Muscle layer of duodenum (tissue), 2 donors: ENCODE results near the gene PTPRM.

ENCODE experiments used
- H3K27ac ChIP-seq: one replicate; pipeline ENCODE4 v1.7.0; 2013; ENCODE audit warnings: mild to moderate bottlenecking, low read length
- H3K27me3 ChIP-seq: one replicate; pipeline ENCODE4 v1.7.0; 2013; ENCODE audit warnings: low read depth, mild to moderate bottlenecking, control low read depth, low read length
- H3K36me3 ChIP-seq, 2 donors: one replicate each; pipeline ENCODE4 v1.7.0; 2013; ENCODE audit warnings: low read length in 2 of 2, control low read depth in 1 of 2, mild to moderate bottlenecking in 1 of 2; ENCODE audit not compliant: insufficient read depth in 2 of 2, control insufficient read depth in 1 of 2
- H3K4me1 ChIP-seq, 2 donors: one replicate each; pipeline ENCODE4 v1.7.0; 2013; ENCODE audit warnings: low read length in 2 of 2, mild to moderate bottlenecking in 2 of 2, control low read depth in 1 of 2, moderate library complexity in 1 of 2; ENCODE audit not compliant: insufficient read depth in 2 of 2, control insufficient read depth in 1 of 2
- H3K4me3 ChIP-seq, 2 donors: one replicate each; pipeline ENCODE4 v1.7.0; 2013; ENCODE audit warnings: low read length in 2 of 2, low read depth in 1 of 2, mild to moderate bottlenecking in 1 of 2
- H3K9me3 ChIP-seq, 2 donors: one replicate each; pipeline ENCODE4 v1.7.0; 2013; ENCODE audit warnings: low read length in 2 of 2, control low read depth in 1 of 2, mild to moderate bottlenecking in 1 of 2; ENCODE audit not compliant: control insufficient read depth in 1 of 2
- donor health status: healthy.

Gene PTPRM

DNA sequence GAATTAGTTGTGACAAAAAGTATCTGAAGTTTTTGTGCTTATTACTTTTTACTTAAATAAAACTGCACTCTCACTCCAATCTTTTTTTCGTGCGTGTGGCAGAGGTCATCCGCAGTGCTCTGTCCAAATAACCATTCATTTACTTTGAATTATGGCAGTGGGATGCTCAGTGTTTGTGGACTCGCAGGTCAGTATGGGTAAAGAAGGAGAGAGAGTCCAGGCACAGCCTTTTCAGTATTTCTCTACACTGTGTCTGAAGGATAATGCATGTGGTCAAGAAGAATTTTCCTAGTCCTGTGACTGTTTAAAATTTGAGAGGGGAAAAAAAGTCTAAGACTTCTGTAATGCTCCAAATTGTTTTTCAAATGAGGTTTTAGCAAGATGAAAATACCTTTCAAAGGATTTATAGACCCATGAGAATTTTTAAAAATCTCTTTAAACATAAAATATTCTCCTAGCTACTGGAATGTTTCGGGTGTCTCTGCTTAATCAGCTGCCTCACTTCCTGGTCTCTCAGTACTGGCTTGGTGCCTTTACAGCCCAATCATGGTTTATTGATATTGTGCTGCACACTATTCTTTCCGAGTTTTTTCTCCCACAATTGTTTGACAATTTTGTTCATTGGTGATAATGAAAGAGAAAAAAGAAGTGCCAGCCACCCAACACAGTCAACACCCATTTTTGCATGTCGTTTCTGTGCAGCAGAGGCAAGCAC lies 453.2 kb downstream of the PTPRM start:
- no peaks in the 10 kb centered on the region for H3K4me1 ChIP-seq
- no peak overlapping the region for H3K27ac ChIP-seq
- no peaks in the 10 kb centered on the region for H3K27me3 ChIP-seq

DNA sequence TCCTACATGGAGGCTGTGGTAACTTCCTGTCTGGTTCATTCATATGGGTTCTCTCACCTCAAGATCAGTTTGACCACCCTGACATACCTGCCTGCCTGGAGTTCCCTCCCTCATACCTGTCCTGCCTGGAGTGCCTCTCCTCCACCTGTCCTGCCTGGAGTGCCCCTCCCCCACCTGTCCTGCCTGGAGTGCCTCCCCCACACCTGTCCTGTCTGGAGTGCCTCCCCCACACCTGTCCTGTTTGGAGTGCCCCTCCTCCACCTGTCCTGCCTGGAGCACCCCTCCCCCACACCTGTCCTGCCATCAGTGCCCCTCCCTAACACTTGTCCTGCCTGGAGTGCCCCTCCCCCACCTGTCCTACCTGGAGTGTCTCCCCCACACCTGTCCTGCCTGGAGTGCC lies 461.9 kb downstream of the PTPRM start:
- Histone ChIP-seq H3K4me1 (no peaks in the 10 kb centered on the region), H3K9me3 (no peaks in the 10 kb centered on the region), H3K27ac (no peak overlapping the region), H3K27me3 (no peaks in the 10 kb centered on the region), H3K4me3 (no peak overlapping the region), H3K36me3 (no peaks in the 10 kb centered on the region)

More for the DNA sequence above, 453.2 kb downstream of the PTPRM start:
- Histone ChIP-seq H3K9me3 (no peaks in the 10 kb centered on the region), H3K4me3 (no peak overlapping the region), H3K36me3 (no peaks in the 10 kb centered on the region)

- Histone ChIP-seq H3K4me3 (no peak overlapping the region), H3K27me3 (no peaks in the 10 kb centered on the region), H3K4me1 (no peaks in the 10 kb centered on the region), H3K9me3 (no peaks in the 10 kb centered on the region), H3K27ac (no peak overlapping the region), H3K36me3 (no peaks in the 10 kb centered on the region)
Measured at GRCh38 chr18:8029731-8030130, 462.6 kb downstream of the PTPRM start.

- Histone ChIP-seq H3K9me3 (no peaks in the 10 kb centered on the region), H3K4me1 (no peaks in the 10 kb centered on the region), H3K36me3 (no peaks in the 10 kb centered on the region), H3K27ac (no peak overlapping the region), H3K27me3 (no peaks in the 10 kb centered on the region), H3K4me3 (no peak overlapping the region)
Measured at GRCh38 chr18:8030201-8030600, 463.1 kb downstream of the PTPRM start.

GRCh38 chr18:8031496-8031895 lies 464.4 kb downstream of the PTPRM start:
- Histone ChIP-seq H3K9me3 (no peaks in the 10 kb centered on the region), H3K27ac (no peak overlapping the region), H3K27me3 (no peaks in the 10 kb centered on the region)

DNA sequence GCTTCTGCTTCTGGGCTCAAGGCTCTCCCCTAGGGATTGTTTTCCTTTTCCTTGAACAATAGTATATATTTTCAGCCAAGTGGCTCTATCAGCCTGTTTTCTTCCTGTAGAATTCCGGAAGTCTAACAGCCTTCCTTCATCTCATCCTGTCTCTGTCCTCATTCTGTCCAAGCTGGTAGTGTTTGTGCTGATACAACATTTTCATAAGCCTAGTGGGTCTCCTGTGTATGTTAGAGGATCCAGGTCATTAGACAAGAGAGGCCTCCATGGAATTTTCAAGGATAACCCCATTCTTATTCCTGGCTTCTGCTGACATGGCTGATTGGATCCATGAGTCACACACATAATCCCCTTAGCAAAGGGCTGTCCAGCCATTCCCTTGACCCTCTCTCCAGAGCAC lies 467.6 kb downstream of the PTPRM start:
- Histone ChIP-seq H3K9me3 (no peaks in the 10 kb centered on the region), H3K27me3 (no peaks in the 10 kb centered on the region), H3K4me3 (no peak overlapping the region), H3K36me3 (no peaks in the 10 kb centered on the region), H3K4me1 (no peaks in the 10 kb centered on the region), H3K27ac (no peak overlapping the region)

More at GRCh38 chr18:8031496-8031895, 464.4 kb downstream of the PTPRM start:
- no peak overlapping the region for H3K4me3 ChIP-seq
- H3K4me1 ChIP-seq, result no peaks in the 10 kb centered on the region
- H3K36me3 ChIP-seq, result no peaks in the 10 kb centered on the region

- no peaks in the 10 kb centered on the region for H3K27me3 ChIP-seq
- H3K9me3 ChIP-seq, result no peaks in the 10 kb centered on the region
- no peak overlapping the region for H3K4me3 ChIP-seq
- no peaks in the 10 kb centered on the region for H3K4me1 ChIP-seq
- no peak overlapping the region for H3K27ac ChIP-seq
- H3K36me3 ChIP-seq, result no peaks in the 10 kb centered on the region
Measured at GRCh38 chr18:8036551-8036950, 469.4 kb downstream of the PTPRM start.

- no peaks in the 10 kb centered on the region for H3K9me3 ChIP-seq
- no peaks in the 10 kb centered on the region for H3K27me3 ChIP-seq
- H3K27ac ChIP-seq, result no peak overlapping the region
- H3K4me1 ChIP-seq, result no peaks in the 10 kb centered on the region
- no peak overlapping the region for H3K4me3 ChIP-seq
- H3K36me3 ChIP-seq, result no peaks in the 10 kb centered on the region
Measured at GRCh38 chr18:8037296-8037695, 470.2 kb downstream of the PTPRM start.

- no peaks in the 10 kb centered on the region for H3K36me3 ChIP-seq
- H3K4me3 ChIP-seq, result no peak overlapping the region
- no peaks in the 10 kb centered on the region for H3K4me1 ChIP-seq
- H3K27ac ChIP-seq, result no peak overlapping the region
- no peaks in the 10 kb centered on the region for H3K9me3 ChIP-seq
- no peaks in the 10 kb centered on the region for H3K27me3 ChIP-seq
Measured at GRCh38 chr18:8040021-8040420, 472.9 kb downstream of the PTPRM start.

GRCh38 chr18:8041526-8042111 lies 474.5 kb downstream of the PTPRM start:
- Histone ChIP-seq H3K4me1 (no peaks in the 10 kb centered on the region), H3K27me3 (no peaks in the 10 kb centered on the region), H3K4me3 (no peak overlapping the region), H3K27ac (no peak overlapping the region), H3K36me3 (no peaks in the 10 kb centered on the region), H3K9me3 (no peaks in the 10 kb centered on the region)

DNA sequence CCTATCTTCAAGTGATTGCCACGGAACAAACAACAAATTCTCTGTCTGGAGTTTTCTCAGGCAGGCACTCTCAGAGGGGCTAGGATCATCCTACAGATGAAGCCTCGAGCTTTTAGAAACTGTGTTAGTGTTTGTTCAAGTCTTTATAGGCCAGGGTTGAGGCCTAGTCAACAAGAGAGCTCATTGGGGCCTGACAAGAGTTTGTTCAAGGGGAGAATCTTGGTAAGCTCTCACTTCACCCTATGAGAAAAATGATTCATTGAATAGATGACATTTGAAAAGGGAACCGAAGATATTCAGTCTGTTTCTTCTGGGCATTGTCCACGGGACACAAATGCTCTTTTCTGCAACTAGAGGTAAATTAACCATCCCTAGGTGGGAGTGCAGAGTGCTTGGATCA lies 476.9 kb downstream of the PTPRM start:
- Histone ChIP-seq H3K4me3 (no peak overlapping the region), H3K4me1 (no peaks in the 10 kb centered on the region), H3K36me3 (no peaks in the 10 kb centered on the region), H3K27ac (no peak overlapping the region), H3K9me3 (no peaks in the 10 kb centered on the region), H3K27me3 (no peaks in the 10 kb centered on the region)
